GM12878 (cell line): Measurements from ENCODE around the gene PLCB2. TPM values are rescaled to one million over a fixed set of nuclear protein-coding genes. Genes with fewer than 3 reads are reported as not detected.

ENCODE experiments used
- ATAC-seq: fragments of 200-7000 bp; cut with Tn5 transposase; 3 replicates; pipeline ENCODE4 v1.9.1; 2020; ENCODE audit warnings: mild to moderate bottlenecking, moderate library complexity
- BruUV-seq: library from RNA; stranded (reverse); fragments of 400-500 nt; replicated peaks from 2 replicates; lab custom pipeline; 2021; lab: Mats Ljungman, UMichigan
- CTCF ChIA-PET: fragments of 300-600 bp; sonication (Branson Sonifier 250); formaldehyde crosslinking; extraction: SDS; loops from one replicate; lab custom pipeline; 2021; ENCODE audit warnings: inconsistent platforms; lab: Yijun Ruan, JAX
- POLR2A ChIA-PET: fragments of 350-600 bp; formaldehyde crosslinking; extraction: SDS; loops from one replicate; lab custom pipeline; 2021; ENCODE audit warnings: inconsistent platforms; lab: Charles Lee
- RAD21 ChIA-PET: fragments of 300-600 bp; sonication (Branson Sonifier 250); formaldehyde crosslinking; loops from one replicate; lab custom pipeline; 2023; ENCODE audit warnings: antibody characterized with exemption; ENCODE audit not compliant: unreplicated experiment; lab: Charles Lee
- SMC1A ChIA-PET: fragments of 300-600 bp; sonication (Branson Sonifier 250); formaldehyde crosslinking; loops from one replicate; lab custom pipeline; 2023; ENCODE audit not compliant: unreplicated experiment, uncharacterized antibody; lab: Charles Lee
- DNase-seq: peaks from one replicate; pipeline ENCODE4 v3.0.0-alpha.2; 2011; ENCODE audit warnings: low read depth, low spot score
- FAIRE-seq: peaks from 3 replicates; lab custom pipeline; 2011; peaks lifted over from hg19 to GRCh38; lab: Jason Lieb, UNC
- H2AFZ ChIP-seq: 2 replicates; pipeline ENCODE4 v1.6.0; 2011; ENCODE audit warnings: low read depth, low read length, control low read depth; ENCODE audit not compliant: control insufficient read depth
- H3K27ac ChIP-seq: 2 replicates; pipeline ENCODE4 v1.5.1; 2011; ENCODE audit warnings: control low read depth; ENCODE audit not compliant: control insufficient read depth, insufficient read depth
- H3K27me3 ChIP-seq, 2 experiments: replicated peaks in 1 of 2; 2 replicates each; pipeline versions ENCODE4 v1.6.0 to v1.6.1; 2011; ENCODE audit warnings: low read length in 1 of 2; ENCODE audit not compliant: control insufficient read depth in 2 of 2, insufficient read depth in 2 of 2
- H3K36me3 ChIP-seq, 2 experiments: 2 replicates each; pipeline ENCODE4 v1.5.1; 2011; ENCODE audit warnings: low read length in 1 of 2; ENCODE audit not compliant: control insufficient read depth in 2 of 2, insufficient read depth in 2 of 2
- H3K4me1 ChIP-seq: 2 replicates; pipeline ENCODE4 v1.6.1; 2011; ENCODE audit warnings: mild to moderate bottlenecking, low read length, moderate library complexity, mixed read lengths; ENCODE audit not compliant: control insufficient read depth, insufficient read depth
- H3K4me2 ChIP-seq: 2 replicates; pipeline ENCODE4 v1.6.0; 2011; ENCODE audit warnings: control low read depth; ENCODE audit not compliant: control insufficient read depth, insufficient read depth
- H3K4me3 ChIP-seq: fragments of 200-600 bp; sonication (generic); 2 replicates; pipeline ENCODE4 v1.5.1; 2016
- H3K79me2 ChIP-seq: 2 replicates; pipeline ENCODE4 v1.6.0; 2011; ENCODE audit warnings: low read length; ENCODE audit not compliant: control insufficient read depth, insufficient read depth
- H3K9ac ChIP-seq: 2 replicates; pipeline ENCODE4 v1.8.0; 2011; ENCODE audit warnings: low read length, control low read depth, mixed read lengths; ENCODE audit not compliant: control insufficient read depth, insufficient read depth
- H3K9me3 ChIP-seq: replicated peaks from 3 replicates; pipeline ENCODE4 v1.5.1; 2011; ENCODE audit warnings: mild to moderate bottlenecking, low read length; ENCODE audit not compliant: control insufficient read depth, insufficient read depth
- H4K20me1 ChIP-seq: 2 replicates; pipeline ENCODE4 v1.6.0; 2011; ENCODE audit not compliant: control insufficient read depth, insufficient read depth
- EZH2 ChIP-seq: IDR thresholded peaks from 2 replicates; pipeline ENCODE4 v1.6.1; 2012; ENCODE audit warnings: low read depth, mild to moderate bottlenecking, control low read depth, inconsistent platforms, low read length, borderline replicate concordance; ENCODE audit not compliant: control insufficient read depth
- ZNF274 ChIP-seq: IDR thresholded peaks from one replicate; pipeline ENCODE4 v1.8.0; 2011; ENCODE audit not compliant: insufficient read length, insufficient read depth
- ZNF687 ChIP-seq: fragments of 450-650 bp; IDR thresholded peaks from 2 replicates; pipeline ENCODE4 v1.6.1; 2017; ENCODE audit warnings: mild to moderate bottlenecking, moderate library complexity
- whole genome bisulfite sequencing: methylation state at CpG from one replicate; pipeline ENCODE4 v1.1.6; 2016; ENCODE audit warnings: low lambda C conversion rate; ENCODE audit not compliant: insufficient replicate concordance, insufficient coverage; ENCODE audit errors: missing lambda C conversion rate; 5-methylcytosine and 5-hydroxymethylcytosine counted together
- in situ Hi-C: fragments of 300-500 bp; cut with MboI; formaldehyde crosslinking; loops from 9 replicates; pipeline ENCODE4 v1.14.3; 2018; ENCODE audit warnings: mixed read lengths
- intact Hi-C: fragments of 100-400 bp; cut with micrococcal nuclease; formaldehyde crosslinking; loops from one replicate; pipeline ENCODE4 v1.14.2; 2022; ENCODE audit not compliant: unreplicated experiment
- polyA plus RNA-seq, 11 experiments: library from polyadenylated mRNA; depleted of rRNA in 4 of 11; unstranded in 6 of 11; stranded (reverse) in 5 of 11; fragments of >200 nt; fragmentation: Nextera tagmentation in 4 of 11; fragmentation: Illumina TruSeq in 1 of 11; extraction: Ambion mirVana in 4 of 11; extraction: Trizol in 1 of 11; gene quantifications; 1 replicate in 1 of 11; 2 replicates in 10 of 11; pipeline versions ENCODE4 v1.2.1 to v1.2.3, GENCODE V29; 2011 to 2016; ENCODE audit warnings: inconsistent platforms in 2 of 11, missing spikeins in 2 of 11, low read depth in 1 of 11
- total RNA-seq, 4 experiments: library from RNA; depleted of rRNA in 3 of 4; stranded (reverse); fragments of >200 nt in 3 of 4; fragmentation: Illumina TruSeq in 1 of 4; extraction: Trizol in 1 of 4; gene quantifications; 2 replicates each; pipeline versions ENCODE4 v1.2.1 to v1.2.3, GENCODE V29; 2013 to 2021
- TF ChIP-seq, protein P1 (sequence below): fragments of 150-350 bp; IDR thresholded peaks from 2 replicates; pipeline ENCODE4 v1.6.1; 2016; ENCODE audit warnings: low read depth, low read length
- TF ChIP-seq, protein P2 (sequence below): IDR thresholded peaks from 2 replicates; pipeline ENCODE4 v1.6.1; 2012; ENCODE audit warnings: low read depth, low read length, improper control_type of control experiment

Gene PLCB2
- total and polyA plus RNA-seq, 10 of the 15 experiments (the other 5 are each of a cell fraction or from before 2014, with no cell fraction given), result 1.2 to 39.4 (median 10.7) TPM

DNA sequence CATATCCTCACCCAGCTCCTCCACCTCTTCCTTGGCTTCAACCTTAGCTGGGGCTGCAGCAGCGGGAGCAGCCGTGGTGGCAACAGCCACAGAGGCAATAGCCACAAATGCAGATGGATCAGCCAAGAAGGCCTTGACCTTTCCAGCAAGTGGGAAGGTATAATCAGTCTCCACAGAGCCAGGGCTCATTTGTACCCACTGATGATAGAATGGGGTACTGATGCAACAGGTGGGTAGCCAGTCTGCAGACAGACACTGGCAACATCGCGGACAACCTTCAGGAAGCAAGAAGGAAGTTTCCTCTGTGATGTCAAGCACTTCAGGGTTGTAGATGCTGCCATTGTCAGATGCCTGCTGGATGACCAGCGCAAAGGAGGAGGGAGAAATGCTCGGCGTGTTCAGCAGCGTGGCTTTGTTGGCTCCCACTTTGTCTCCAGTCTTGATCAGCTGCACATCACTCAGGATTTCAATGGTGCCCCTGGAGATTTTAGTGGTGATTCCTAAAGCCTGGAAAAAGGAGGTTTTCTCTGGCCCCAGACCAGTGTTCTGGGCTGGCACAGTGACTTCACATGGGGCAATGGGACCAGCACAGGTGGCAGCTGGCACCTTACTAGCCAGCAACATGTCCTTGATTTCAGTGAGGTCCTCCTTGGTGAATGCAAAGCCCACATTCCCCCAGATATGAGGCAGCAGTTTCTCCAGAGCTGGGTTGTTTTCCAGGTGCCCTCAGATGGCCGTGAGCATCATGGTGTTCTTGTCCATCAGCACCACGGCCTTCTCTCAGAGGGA is 4.8 kb upstream of the PLCB2 start:
- Histone ChIP-seq H3K27me3 (peaks cover 0 to 3% of the 10 kb centered on the region in 2 experiments; a peak in 2 of 4 replicates), H3K4me2 (no peak overlapping the region), H3K9ac (no peak overlapping the region), H2AFZ (no peak overlapping the region), H3K9me3 (no peaks in the 10 kb centered on the region), H3K4me3 (no peak overlapping the region), H4K20me1 (no peaks in the 10 kb centered on the region), H3K4me1 (peaks cover 15% of the 10 kb centered on the region), H3K27ac (no peak overlapping the region), H3K79me2 (no peaks in the 10 kb centered on the region), H3K36me3 (no peaks in the 10 kb centered on the region)
- intact Hi-C loops, result no loop called here
- in situ Hi-C loops, result loop anchor here (5.0 kb wide), 1 partner anchor 35 kb away; no protein-coding TSS in a partner anchor
- no peak for FAIRE-seq
- no TSS peak for BruUV-seq
- SMC1A ChIA-PET, result interaction anchor here (0.7 to 10.0 kb wide), 3 partner anchors 9 to 92 kb away, joined by 3 to 83 read pairs (median 3); no protein-coding TSS in a partner anchor
- CTCF ChIA-PET, result interaction anchor here (1.1 to 17.6 kb wide), 8 partner anchors 8 to 95 kb away, joined by 3 to 336 read pairs (median 21); partner anchors contain the start of genes CCDC9B and INAFM2
- DNase-seq, result no peak
- no peak for ATAC-seq
- no peak for TF ChIP-seq EZH2
- WGBS, result 55% methylated on average over 10 of the region's 10 CpGs
- RAD21 ChIA-PET, result interaction anchor here (1.0 to 6.8 kb wide), 4 partner anchors 25 to 34 kb away, joined by 3 to 87 read pairs (median 10); no protein-coding TSS in a partner anchor
- POLR2A ChIA-PET, result interaction anchor here (0.6 to 1.3 kb wide), 3 partner anchors 11 to 428 kb away, joined by 3 to 5 read pairs (median 3); partner anchors contain the start of gene INAFM2

GRCh38 chr15:40310993-40311392 is 3.3 kb upstream of the PLCB2 start:
- peaks cover 12% of the 10 kb centered on the region for H3K4me1 ChIP-seq
- intact Hi-C loops (loop anchor here (1.0 kb wide), 1 partner anchor 32 kb away; no protein-coding TSS in a partner anchor), in situ Hi-C loops (loop anchor here (5.0 kb wide), 1 partner anchor 34 kb away; no protein-coding TSS in a partner anchor)
- WGBS, result 6% methylated on average over 3 of the region's 3 CpGs
- H3K9ac ChIP-seq, result no peak overlapping the region
- ChIA-PET POLR2A (no interaction called here), SMC1A (interaction anchor here (0.7 to 10.0 kb wide), 5 partner anchors 9 to 374 kb away, joined by 3 to 83 read pairs (median 4); no protein-coding TSS in a partner anchor), CTCF (interaction anchor here (1.1 to 17.6 kb wide), 12 partner anchors 10 to 265 kb away, joined by 3 to 336 read pairs (median 7); partner anchors contain the start of genes CCDC9B and INAFM2), RAD21 (interaction anchor here (3.3 to 6.8 kb wide), 2 partner anchors 26 to 33 kb away, joined by 17 to 87 read pairs; no protein-coding TSS in a partner anchor)
- peaks cover 0 to 3% of the 10 kb centered on the region in 2 experiments; a peak in 2 of 4 replicates for H3K27me3 ChIP-seq
- DNase-seq (no peak), ATAC-seq (no peak), FAIRE-seq (no peak)
- no peaks in the 10 kb centered on the region for H3K9me3 ChIP-seq
- no peaks in the 10 kb centered on the region for H3K36me3 ChIP-seq
- H4K20me1 ChIP-seq, result no peaks in the 10 kb centered on the region
- no TSS peak for BruUV-seq
- H3K27ac ChIP-seq, result no peak overlapping the region
- H3K4me2 ChIP-seq, result no peak overlapping the region
- H3K79me2 ChIP-seq, result no peaks in the 10 kb centered on the region
- no peak overlapping the region for H2AFZ ChIP-seq
- no peak overlapping the region for H3K4me3 ChIP-seq
- TF ChIP-seq ZNF274 (no peak), ZNF687 (no peak)
- TF ChIP-seq, protein P1, sequence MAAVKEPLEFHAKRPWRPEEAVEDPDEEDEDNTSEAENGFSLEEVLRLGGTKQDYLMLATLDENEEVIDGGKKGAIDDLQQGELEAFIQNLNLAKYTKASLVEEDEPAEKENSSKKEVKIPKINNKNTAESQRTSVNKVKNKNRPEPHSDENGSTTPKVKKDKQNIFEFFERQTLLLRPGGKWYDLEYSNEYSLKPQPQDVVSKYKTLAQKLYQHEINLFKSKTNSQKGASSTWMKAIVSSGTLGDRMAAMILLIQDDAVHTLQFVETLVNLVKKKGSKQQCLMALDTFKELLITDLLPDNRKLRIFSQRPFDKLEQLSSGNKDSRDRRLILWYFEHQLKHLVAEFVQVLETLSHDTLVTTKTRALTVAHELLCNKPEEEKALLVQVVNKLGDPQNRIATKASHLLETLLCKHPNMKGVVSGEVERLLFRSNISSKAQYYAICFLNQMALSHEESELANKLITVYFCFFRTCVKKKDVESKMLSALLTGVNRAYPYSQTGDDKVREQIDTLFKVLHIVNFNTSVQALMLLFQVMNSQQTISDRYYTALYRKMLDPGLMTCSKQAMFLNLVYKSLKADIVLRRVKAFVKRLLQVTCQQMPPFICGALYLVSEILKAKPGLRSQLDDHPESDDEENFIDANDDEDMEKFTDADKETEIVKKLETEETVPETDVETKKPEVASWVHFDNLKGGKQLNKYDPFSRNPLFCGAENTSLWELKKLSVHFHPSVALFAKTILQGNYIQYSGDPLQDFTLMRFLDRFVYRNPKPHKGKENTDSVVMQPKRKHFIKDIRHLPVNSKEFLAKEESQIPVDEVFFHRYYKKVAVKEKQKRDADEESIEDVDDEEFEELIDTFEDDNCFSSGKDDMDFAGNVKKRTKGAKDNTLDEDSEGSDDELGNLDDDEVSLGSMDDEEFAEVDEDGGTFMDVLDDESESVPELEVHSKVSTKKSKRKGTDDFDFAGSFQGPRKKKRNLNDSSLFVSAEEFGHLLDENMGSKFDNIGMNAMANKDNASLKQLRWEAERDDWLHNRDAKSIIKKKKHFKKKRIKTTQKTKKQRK, result no peak
- TF ChIP-seq, protein P2, sequence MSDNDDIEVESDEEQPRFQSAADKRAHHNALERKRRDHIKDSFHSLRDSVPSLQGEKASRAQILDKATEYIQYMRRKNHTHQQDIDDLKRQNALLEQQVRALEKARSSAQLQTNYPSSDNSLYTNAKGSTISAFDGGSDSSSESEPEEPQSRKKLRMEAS, result no peak
